ENCODE measurements around the gene NDUFA13. TPM values are rescaled to one million over a fixed set of nuclear protein-coding genes. Genes with fewer than 3 reads are reported as not detected.

NDUFA13 gene
- polyA plus RNA-seq, 1 donor from 2014 or later: 266 TPM

DNA sequence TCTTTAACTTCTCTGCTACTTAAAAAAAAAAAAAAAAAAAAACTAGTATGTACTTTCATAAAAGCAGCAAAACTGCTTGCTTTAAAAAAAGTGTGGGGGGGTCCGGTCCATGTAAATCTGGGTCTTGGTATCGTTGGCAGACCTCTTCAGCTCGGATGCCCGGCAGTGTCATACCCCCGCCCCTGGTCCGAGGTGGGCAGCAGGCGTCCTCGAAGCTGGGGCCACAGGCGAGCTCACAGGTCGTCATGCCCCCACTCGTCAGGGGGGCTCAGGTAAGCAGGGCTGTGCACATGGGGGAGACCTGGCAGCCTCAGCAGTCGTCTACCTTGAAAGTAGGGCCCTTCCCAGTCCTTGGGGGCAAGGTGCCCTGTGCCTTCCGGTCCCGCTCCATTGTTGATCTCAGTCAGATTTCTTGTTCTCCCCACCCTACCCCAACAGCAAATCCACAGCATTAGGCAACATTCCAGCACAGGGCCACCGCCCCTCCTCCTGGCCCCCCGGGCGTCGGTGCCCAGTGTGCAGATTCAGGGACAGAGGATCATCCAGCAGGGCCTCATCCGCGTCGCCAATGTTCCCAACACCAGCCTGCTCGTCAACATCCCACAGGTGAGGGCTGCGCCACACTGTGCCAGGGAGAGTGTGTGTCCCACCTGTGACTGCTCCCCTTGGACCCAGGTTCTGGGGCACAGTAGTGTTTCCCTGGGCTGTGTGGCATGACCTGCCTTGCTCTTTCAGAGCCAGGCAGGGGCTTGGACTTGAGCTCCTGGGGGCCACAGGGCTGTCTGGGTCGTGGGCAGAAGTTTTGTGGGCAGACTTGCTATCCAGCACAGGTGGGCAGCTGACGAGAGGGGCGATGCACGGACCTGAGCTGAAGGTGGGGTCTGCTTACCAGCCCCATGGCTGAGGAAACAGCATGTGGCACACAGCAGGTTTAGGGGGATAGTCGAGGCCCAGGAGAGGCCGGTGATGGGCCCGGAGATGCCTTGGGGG lies 20.1 kb upstream of the NDUFA13 start:
- no peak overlapping the region for H3K9ac ChIP-seq (ENCODE audit: low read length)
- no peaks in the 10 kb centered on the region for H3K9me3 ChIP-seq (ENCODE audit: low read length)
- no peak overlapping the region for H3K4me2 ChIP-seq (ENCODE audit: low read length)
- H3K4me3 ChIP-seq (ENCODE audit: low read length): no peak overlapping the region
- no peaks in the 10 kb centered on the region for H3K9me2 ChIP-seq (ENCODE audit: insufficient read depth, low read length)
- no peaks in the 10 kb centered on the region for H3K27me3 ChIP-seq (ENCODE audit: insufficient read depth, low read depth, low read length)
- no peaks in the 10 kb centered on the region for H3K36me3 ChIP-seq (ENCODE audit: insufficient read depth, low read length)
- no peaks in the 10 kb centered on the region for H4K20me1 ChIP-seq (ENCODE audit: insufficient read depth)
- no peak overlapping the region for H3K27ac ChIP-seq (ENCODE audit: low read length)
- no peaks in the 10 kb centered on the region for H3F3A ChIP-seq (ENCODE audit: insufficient read depth, low read length, poor library complexity, severe bottlenecking)
- TF ChIP-seq, protein P1, sequence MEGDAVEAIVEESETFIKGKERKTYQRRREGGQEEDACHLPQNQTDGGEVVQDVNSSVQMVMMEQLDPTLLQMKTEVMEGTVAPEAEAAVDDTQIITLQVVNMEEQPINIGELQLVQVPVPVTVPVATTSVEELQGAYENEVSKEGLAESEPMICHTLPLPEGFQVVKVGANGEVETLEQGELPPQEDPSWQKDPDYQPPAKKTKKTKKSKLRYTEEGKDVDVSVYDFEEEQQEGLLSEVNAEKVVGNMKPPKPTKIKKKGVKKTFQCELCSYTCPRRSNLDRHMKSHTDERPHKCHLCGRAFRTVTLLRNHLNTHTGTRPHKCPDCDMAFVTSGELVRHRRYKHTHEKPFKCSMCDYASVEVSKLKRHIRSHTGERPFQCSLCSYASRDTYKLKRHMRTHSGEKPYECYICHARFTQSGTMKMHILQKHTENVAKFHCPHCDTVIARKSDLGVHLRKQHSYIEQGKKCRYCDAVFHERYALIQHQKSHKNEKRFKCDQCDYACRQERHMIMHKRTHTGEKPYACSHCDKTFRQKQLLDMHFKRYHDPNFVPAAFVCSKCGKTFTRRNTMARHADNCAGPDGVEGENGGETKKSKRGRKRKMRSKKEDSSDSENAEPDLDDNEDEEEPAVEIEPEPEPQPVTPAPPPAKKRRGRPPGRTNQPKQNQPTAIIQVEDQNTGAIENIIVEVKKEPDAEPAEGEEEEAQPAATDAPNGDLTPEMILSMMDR (IDR thresholded peaks at IDR 0.05; ENCODE audit: poor library complexity, severe bottlenecking): no peak
- TF ChIP-seq RAD21 (conservative IDR thresholded peaks at IDR 0.05) (no peak), MXI1 (conservative IDR thresholded peaks at IDR 0.05; ENCODE audit: poor library complexity, severe bottlenecking) (no peak), EP300 (conservative IDR thresholded peaks at IDR 0.05; ENCODE audit: poor library complexity, severe bottlenecking) (no peak), SMC3 (conservative IDR thresholded peaks at IDR 0.05; ENCODE audit: poor library complexity) (no peak), POLR2AphosphoS5 (IDR thresholded peaks at IDR 0.05) (no peak), EZH2 (IDR thresholded peaks at IDR 0.05; ENCODE audit: borderline replicate concordance, insufficient read depth, low read length, poor library complexity, severe bottlenecking) (no peak), TAF1 (IDR thresholded peaks at IDR 0.05; ENCODE audit: low read depth) (no peak)
- TF ChIP-seq, protein P2, sequence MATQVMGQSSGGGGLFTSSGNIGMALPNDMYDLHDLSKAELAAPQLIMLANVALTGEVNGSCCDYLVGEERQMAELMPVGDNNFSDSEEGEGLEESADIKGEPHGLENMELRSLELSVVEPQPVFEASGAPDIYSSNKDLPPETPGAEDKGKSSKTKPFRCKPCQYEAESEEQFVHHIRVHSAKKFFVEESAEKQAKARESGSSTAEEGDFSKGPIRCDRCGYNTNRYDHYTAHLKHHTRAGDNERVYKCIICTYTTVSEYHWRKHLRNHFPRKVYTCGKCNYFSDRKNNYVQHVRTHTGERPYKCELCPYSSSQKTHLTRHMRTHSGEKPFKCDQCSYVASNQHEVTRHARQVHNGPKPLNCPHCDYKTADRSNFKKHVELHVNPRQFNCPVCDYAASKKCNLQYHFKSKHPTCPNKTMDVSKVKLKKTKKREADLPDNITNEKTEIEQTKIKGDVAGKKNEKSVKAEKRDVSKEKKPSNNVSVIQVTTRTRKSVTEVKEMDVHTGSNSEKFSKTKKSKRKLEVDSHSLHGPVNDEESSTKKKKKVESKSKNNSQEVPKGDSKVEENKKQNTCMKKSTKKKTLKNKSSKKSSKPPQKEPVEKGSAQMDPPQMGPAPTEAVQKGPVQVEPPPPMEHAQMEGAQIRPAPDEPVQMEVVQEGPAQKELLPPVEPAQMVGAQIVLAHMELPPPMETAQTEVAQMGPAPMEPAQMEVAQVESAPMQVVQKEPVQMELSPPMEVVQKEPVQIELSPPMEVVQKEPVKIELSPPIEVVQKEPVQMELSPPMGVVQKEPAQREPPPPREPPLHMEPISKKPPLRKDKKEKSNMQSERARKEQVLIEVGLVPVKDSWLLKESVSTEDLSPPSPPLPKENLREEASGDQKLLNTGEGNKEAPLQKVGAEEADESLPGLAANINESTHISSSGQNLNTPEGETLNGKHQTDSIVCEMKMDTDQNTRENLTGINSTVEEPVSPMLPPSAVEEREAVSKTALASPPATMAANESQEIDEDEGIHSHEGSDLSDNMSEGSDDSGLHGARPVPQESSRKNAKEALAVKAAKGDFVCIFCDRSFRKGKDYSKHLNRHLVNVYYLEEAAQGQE (IDR thresholded peaks at IDR 0.05; ENCODE audit: borderline replicate concordance): no peak
- H3K79me2 ChIP-seq (replicated peaks; ENCODE audit: insufficient read depth, low read length): no peaks in the 10 kb centered on the region
- no peak overlapping the region for H2AFZ ChIP-seq (ENCODE audit: low read depth, low read length)

DNA sequence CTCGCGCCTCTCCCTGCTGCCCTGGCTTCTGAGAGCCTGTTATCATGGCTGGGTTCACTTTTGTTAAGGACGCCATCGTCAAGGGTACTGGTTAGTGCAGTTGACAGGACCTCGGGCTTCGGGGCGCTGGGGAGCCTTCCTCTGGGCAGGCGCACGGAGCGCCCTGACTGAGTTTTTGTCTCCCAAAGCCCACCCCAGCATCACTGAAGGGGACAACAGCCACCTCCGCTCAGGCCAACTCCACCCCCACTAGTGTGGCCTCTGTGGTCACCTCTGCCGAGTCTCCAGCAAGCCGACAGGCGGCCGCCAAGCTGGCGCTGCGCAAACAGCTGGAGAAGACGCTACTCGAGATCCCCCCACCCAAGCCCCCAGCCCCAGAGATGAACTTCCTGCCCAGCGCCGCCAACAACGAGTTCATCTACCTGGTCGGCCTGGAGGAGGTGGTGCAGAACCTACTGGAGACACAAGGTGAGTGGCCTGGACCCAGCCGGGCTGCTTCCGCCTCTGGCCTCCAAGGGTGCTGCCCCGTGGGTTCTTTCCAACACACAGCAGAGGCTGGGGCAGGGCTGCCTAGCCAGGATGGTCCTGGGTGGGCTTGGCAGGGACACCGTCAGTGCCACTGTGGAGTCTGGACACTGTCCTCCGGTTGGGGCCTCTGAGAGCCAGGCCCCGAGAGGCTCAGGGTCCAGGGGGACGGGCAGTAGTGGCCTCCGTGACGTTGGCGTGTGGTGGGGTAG lies 17.6 kb upstream of the NDUFA13 start:
- no peaks in the 10 kb centered on the region for H3K9me2 ChIP-seq (ENCODE audit: insufficient read depth, low read length)
- TF ChIP-seq, protein P1 (IDR thresholded peaks at IDR 0.05; ENCODE audit: poor library complexity, severe bottlenecking): no peak
- TF ChIP-seq SMC3 (conservative IDR thresholded peaks at IDR 0.05; ENCODE audit: poor library complexity): no peak
- no peak for TF ChIP-seq RAD21 (conservative IDR thresholded peaks at IDR 0.05)
- TF ChIP-seq POLR2AphosphoS5 (IDR thresholded peaks at IDR 0.05): no peak
- TF ChIP-seq EP300 (conservative IDR thresholded peaks at IDR 0.05; ENCODE audit: poor library complexity, severe bottlenecking): no peak
- no peak for TF ChIP-seq MXI1 (conservative IDR thresholded peaks at IDR 0.05; ENCODE audit: poor library complexity, severe bottlenecking)
- TF ChIP-seq TAF1 (IDR thresholded peaks at IDR 0.05; ENCODE audit: low read depth): no peak
- no peak for TF ChIP-seq EZH2 (IDR thresholded peaks at IDR 0.05; ENCODE audit: borderline replicate concordance, insufficient read depth, low read length, poor library complexity, severe bottlenecking)
- TF ChIP-seq, protein P2 (IDR thresholded peaks at IDR 0.05; ENCODE audit: borderline replicate concordance): no peak
- no peak overlapping the region for H3K9ac ChIP-seq (ENCODE audit: low read length)
- H3F3A ChIP-seq (ENCODE audit: insufficient read depth, low read length, poor library complexity, severe bottlenecking): no peaks in the 10 kb centered on the region
- H3K79me2 ChIP-seq (replicated peaks; ENCODE audit: insufficient read depth, low read length): no peaks in the 10 kb centered on the region
- H3K36me3 ChIP-seq (ENCODE audit: insufficient read depth, low read length): no peaks in the 10 kb centered on the region
- H2AFZ ChIP-seq (ENCODE audit: low read depth, low read length): no peak overlapping the region
- no peak overlapping the region for H3K4me2 ChIP-seq (ENCODE audit: low read length)
- H3K4me3 ChIP-seq (ENCODE audit: low read length): no peak overlapping the region
- no peaks in the 10 kb centered on the region for H3K9me3 ChIP-seq (ENCODE audit: low read length)
- H3K27me3 ChIP-seq (ENCODE audit: insufficient read depth, low read depth, low read length): no peaks in the 10 kb centered on the region
- H4K20me1 ChIP-seq (ENCODE audit: insufficient read depth): no peaks in the 10 kb centered on the region
- no peak overlapping the region for H3K27ac ChIP-seq (ENCODE audit: low read length)
